Raji (cell line): ENCODE data around the gene NAA80.

Experiments
- POLR2A ChIP-seq: IDR thresholded peaks from 2 replicates; pipeline ENCODE4 v1.6.1; 2011; ENCODE audit warnings: low read depth, low read length, control low read depth; ENCODE audit not compliant: insufficient read depth

Gene NAA80

DNA sequence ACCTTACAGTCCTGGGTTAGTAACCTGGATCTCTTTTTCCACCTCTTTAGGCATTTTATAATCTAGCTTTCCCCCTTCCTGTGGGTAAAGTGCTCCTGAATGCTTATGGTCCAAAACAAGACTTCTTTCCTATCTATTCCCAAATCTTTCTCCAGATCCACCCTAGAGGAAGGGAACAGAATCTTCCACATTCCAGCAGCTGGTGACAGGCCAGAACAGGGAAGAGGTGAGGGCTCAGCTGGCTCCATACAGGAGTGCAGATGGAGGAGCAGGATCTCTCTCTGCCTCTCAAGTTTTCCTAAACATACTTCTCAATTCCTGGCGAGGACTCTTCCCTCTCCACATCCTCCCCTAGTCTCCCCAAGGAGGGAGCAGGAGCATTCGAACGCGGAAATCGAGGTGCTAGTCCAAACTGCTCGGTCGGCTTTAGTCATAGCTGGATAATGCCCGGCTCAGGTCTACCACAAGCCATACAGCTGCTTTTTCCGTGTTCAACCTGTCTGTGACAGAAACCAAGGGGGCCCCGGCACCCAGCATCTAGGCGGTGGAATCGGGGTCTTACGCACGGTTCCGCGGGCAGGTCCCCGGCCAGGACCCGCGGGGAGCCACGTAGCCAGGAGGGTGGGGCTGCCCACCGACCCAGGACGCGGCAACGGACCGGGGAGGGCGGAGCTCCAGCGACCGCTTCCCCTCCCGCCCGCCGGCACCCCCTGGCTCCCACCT is 37.4 kb upstream of the NAA80 start:
- no peak for TF ChIP-seq POLR2A

DNA sequence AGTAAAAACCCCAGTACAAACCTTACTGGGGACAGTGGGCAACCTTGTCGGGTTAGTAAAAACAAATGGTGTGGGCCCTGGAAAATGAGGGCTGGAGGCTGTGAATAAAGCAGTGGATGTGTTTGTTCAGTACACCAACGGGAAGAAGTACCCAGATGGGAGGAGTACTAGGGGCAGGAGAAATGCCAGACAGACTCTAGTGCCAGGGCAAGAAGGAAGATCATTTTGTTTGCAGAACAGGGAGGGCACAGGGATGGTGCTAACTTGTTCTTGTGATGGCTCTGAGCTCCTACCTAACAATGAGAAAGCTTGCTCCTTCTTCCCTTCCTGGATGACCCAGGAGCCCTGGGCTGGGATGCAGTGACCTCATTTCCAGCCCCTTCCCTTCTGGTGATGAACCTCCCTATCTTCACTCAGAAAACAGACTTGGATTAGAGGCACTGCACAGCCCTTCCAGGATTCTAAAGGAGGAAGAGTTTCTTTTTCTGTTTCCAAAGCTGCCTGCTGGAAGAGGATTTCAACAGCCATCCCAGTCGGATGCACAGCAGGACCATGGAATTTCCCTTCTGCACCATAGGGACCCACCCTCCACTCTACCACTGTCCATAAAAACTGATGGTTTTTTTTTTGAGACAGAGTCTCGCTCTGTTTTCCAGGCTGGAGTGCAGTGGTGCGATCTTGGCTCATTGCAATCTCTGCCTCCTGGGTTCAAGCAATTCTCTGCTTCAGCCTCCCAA is 35.3 kb upstream of the NAA80 start:
- no peak for TF ChIP-seq POLR2A

DNA sequence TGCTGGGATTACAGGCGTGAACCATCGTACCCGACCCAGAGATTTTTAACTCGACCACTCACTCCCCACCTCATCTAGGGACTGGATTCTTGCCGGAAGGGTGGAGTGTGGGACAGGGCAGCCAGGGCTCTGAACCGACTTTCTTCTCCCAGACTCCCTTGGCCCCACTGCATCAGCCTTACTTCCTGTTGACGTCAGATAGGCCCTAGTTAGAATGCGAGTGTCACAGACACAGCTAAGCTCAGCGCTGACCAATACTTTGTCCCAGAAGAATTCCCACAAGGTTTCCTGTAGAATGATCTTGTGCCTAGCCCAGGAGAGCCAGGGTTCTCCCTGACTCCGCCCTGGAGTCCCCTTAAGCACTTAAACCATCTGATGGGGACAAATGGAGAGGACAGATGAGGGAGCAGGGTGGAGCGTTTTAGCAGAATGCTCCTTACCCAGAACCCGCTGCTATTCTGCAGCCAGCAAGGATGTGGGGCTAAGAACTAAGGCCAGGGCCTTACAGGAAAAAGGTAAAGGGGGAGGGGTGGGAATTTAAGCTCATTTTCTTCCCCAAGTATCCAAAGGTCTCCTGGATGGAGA is 34.6 kb upstream of the NAA80 start:
- TF ChIP-seq POLR2A = no peak

DNA sequence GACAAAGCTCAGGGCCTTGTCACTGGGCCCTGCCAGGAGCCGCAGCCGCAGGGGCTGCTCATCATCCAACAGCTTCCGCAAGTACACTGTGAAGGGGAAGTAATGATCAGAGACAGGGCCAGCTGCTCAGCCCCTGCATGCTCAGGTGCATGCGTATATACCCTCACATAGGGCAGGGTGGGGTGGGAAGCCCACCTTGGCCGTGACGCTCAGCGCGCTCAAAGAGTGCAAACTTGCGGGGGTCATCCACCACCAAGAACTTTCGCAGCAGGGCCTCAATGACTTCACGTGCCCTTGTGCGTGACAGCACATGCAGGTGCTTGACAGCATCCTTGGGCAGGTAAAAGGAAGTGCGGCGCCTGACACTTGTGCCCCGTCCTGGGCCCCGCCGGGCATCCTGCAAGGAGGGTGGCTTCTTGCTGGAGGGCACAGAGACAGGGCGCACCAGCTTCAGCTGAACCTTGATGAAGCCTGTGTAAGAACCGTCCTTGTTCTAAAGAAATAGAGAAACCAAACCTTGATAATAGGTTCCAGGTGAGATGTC is 32.2 kb upstream of the NAA80 start:
- no peak for TF ChIP-seq POLR2A

DNA sequence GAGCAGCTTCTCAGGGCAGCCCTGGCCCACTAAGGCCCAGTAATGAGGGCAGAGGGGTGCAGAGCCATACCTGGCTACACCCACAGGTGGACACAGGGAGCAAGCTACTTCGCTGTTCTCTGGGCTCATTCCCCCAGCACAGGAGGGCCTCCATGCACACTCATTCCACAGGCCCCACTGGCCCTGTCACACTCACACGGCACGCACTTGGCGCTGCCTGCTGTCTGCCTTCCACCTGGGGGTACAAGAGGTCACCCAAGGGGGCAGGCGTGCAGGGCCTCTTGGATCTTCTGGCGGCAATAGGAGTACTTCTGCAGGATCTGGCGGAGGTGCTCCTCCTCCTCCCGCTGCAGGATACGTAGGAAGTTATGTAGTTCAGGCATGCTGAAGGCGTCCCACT is 31.1 kb upstream of the NAA80 start:
- TF ChIP-seq POLR2A = no peak

DNA sequence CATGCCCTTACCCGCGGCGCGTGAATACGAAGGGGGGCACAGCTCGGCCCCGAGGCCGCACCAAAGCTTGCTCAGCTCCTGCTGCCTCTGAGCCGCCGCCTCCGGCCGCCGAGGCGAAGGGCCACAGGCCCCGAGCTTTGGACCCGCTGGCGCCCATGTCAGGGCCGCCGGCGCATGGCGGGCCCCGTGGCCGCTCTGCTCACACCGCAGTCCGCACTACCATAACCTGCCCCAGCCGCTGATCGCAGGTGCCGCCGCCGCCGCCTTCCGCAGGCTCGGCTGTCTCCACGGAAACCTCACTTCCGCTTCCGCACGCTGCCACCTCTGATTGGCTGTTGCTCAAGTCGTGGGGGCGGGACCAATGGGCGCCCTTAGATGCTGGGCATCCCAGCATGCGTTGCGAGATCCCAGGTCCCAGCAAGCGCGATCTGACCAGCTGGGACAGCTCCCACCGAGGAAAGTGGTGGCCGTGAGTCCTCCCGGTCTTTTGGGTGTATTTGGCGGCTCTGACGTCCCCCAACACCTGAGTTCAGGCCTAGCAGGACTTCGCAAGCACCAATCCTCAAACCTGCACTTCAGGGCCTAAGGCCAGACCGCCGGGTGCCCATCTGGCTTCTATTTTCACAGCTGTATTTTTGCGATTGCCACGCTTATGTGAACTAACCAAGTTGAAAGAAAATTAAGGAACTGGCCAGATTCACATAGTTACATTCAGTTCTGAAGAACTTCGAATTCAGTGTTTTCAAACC is 28.9 kb upstream of the NAA80 start, which contains the start of gene TUSC2:
Gene TUSC2, minus strand, starts transcription at position 281 of the 749 bp plus-strand sequence. Its CDS starts 124 bp downstream, at position 157.
- peak; percentile 80 for TF ChIP-seq POLR2A

DNA sequence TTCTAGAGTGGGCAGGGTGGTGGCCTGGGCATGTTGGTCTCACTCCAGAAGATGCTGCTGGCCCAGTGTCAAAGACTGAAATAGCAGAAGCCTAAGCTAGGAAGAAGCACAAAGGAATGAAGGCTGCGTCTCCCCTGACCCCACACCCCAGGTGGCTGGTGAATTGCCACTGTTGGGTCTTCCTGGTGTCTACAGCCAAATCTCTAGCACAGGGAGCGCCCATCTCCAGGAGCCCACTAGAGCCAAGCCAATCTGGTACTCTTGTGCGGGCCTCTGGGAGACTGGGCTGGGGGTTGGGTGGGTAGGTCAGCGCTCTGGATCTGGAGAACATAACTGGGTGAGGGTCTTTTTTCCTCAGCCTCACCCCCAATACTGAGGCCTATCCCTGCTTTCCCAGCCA is 27.9 kb upstream of the NAA80 start:
- TF ChIP-seq POLR2A = no peak

DNA sequence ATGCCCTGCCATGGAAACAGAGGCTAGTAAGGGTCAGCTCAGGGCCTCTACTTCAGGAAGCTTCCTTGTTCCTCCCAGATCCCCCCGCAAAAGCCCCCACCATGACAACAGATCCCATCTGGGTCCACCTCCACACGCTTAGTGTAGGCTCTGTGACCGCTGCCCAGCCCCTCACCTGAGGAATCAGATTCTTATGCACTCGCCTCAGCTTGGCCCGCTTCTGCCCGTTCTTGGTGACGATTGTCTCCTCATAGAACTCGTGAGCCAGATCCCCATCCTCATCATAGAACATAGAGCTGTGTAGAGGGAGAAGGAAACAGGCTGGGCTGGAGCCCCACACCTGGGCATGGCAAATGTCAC is 27.0 kb upstream of the NAA80 start:
- no peak for TF ChIP-seq POLR2A

DNA sequence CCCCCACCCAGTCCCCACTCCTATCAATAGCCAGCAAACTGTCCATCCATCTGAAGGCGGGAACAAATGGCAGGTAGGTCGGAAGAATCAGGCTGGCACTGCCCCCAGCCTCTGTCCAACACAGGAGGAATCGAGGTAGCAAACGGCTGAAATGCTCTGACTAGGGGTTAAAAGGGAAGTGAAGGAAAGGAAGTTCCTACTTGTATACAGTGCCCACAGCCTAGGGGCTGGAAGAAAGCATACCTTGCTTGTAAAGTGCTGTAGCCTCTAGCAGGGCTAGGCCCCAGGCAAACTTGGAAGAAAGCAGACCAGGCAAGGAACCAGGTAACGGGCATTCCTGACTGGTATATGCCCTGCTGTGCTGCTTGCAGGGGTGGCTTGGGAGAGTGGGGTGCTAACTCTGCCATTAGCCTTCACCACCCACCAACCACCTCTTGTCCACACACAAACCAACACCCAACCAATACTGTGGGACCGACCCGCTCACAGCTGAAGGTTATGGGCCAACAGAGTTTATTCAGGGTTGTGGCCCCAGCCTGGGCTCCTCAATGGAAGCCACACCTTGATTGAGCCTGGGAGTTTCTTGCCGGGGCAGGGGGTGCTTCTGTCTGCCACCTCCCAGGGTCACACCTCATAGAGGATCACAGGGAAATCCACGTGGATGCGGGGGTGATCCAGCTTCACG is 26.4 kb upstream of the NAA80 start:
- no peak for TF ChIP-seq POLR2A

DNA sequence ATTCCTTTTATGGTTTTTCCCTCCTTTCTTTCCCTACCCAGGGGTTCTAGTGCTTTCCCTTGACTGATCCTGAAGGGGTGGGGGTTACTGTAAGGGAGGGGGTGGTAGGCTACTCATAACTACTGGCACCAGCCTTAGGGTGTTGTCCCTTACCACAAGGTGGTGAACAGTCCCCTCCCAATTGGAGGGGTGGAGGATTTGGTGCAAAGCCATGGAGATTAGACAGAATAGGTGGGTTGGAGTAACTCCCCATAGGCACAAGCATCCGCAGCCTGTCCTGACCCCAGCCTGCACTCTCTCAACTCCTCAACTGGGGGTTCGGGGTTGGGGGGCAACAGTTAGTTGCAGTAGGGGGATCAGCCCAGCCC is 25.9 kb upstream of the NAA80 start:
- no peak for TF ChIP-seq POLR2A

DNA sequence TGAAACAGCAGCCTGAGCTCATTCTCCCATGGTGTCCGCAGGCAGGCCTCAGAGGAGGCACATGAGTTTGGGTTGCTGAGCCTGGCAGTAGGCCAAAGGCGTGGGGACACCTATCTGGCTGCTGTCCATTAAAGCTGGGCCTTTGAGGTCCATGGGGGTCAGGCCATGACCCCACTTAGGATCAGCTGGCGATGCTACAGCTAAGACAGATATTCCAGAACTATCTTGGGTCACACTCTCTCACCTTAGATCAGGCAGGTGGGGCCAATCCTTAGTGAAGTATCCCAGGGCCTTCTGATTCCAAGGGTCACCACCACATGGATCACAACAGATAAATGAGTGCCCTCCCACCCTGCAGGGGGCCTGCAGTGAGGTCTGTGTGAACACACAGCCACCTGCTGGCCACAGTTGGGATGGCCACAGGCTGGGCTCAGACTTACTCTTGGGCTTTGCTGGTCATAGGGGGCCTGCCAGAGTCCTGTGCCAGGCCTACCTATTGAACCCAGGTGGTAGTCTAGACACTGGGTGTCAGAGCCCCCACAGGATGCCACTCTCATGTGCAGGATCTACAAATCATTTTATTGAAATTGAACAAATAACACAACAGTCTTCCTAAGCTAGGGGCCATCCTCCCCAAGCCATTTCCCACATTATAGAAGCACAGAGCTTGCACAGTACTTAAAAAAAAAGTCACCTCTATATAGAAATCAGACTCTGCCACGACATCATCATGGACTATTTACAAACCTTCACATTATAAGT is 25.3 kb upstream of the NAA80 start:
- TF ChIP-seq POLR2A = no peak

DNA sequence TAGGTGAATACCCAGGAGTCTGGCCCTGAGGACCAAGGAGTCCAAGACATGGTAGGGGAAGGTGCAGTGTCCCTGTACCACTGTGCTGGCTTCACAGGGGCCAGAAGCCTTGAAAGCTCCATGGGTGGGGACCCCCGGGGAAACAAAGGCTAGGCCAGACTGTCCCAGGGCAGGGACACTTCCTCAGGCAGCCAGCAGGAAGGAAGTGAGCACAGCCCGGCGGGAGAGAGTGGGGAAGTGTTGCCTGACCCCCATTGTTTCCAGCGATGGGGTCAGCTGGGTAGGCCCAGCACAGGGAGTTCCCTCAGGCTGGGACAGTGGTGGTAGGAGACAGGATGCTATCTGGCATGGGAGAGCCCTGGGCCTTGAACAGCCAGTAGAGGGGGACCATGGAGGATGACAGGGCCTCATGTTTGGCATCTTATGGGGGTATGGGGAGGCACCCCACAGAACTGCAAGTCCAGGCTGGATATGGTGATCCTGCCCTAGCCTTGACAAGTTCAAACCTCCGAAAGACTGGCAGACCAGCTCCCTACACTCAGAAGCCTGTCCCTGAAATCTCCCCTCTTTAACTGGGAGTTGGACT is 24.5 kb upstream of the NAA80 start:
- TF ChIP-seq POLR2A = no peak

DNA sequence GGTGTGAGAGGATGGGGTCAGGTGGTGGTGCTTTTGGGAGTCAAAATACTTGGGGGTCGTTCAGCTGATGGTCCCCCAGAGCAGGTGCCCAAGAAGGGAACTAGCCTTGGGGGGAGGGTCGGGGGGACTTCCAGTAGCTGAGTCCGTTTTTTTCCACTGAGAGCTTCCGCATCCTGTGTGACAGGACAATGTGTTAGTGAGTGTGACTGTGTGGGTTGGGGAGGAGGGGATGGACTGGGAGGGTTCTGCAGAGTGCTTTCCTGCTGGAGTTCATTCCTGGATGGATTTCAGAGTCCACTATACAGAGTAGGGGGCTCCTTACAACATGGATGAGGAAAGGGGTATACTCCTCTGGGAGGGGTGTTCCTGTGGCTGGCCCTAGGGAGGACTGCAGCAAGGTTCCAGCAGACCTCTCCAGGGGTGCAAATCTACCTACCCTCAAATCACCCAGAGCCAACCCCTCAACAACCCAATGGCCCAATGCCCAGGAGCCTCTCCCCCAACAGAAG is 23.9 kb upstream of the NAA80 start:
- no peak for TF ChIP-seq POLR2A
